IPS-15b (cell line): ENCODE results near the gene PBLD.
"Not testable (repeated sequence)": the region's sequence is repeated elsewhere in the genome, so short reads cannot be mapped to it uniquely, and the experiment has no call there.

Source experiments
- H3K27me3 ChIP-seq: one replicate; pipeline ENCODE4 v1.6.1; 2013; ENCODE audit warnings: low read length; ENCODE audit not compliant: control insufficient read depth, insufficient read depth
- H3K36me3 ChIP-seq: one replicate; pipeline ENCODE4 v1.6.1; 2013; ENCODE audit warnings: low read length; ENCODE audit not compliant: control insufficient read depth, insufficient read depth
- H3K4me1 ChIP-seq: one replicate; pipeline ENCODE4 v1.6.1; 2013; ENCODE audit warnings: mild to moderate bottlenecking, low read length; ENCODE audit not compliant: control insufficient read depth, insufficient read depth
- H3K4me3 ChIP-seq: one replicate; pipeline ENCODE4 v1.5.1; 2013; ENCODE audit warnings: low read depth, low read length
- H3K9ac ChIP-seq: one replicate; pipeline ENCODE4 v1.6.1; 2013; ENCODE audit warnings: low read depth, mild to moderate bottlenecking, low read length
- H3K9me3 ChIP-seq: one replicate; pipeline ENCODE4 v1.6.1; 2013; ENCODE audit warnings: mild to moderate bottlenecking, low read length; ENCODE audit not compliant: control insufficient read depth, insufficient read depth

Gene PBLD

GRCh38 chr10:68301301-68301700, 31.4 kb downstream of the PBLD start:
- Histone ChIP-seq H3K9ac (no peak overlapping the region), H3K4me3 (no peak overlapping the region), H3K9me3 (no peaks in the 10 kb centered on the region), H3K27me3 (no peaks in the 10 kb centered on the region), H3K4me1 (no peaks in the 10 kb centered on the region), H3K36me3 (no peaks in the 10 kb centered on the region)

- H3K9me3 ChIP-seq: no peaks in the 10 kb centered on the region
- no peak overlapping the region for H3K4me3 ChIP-seq
- H3K9ac ChIP-seq: no peak overlapping the region
- H3K36me3 ChIP-seq: no peaks in the 10 kb centered on the region
- no peaks in the 10 kb centered on the region for H3K27me3 ChIP-seq
- no peaks in the 10 kb centered on the region for H3K4me1 ChIP-seq
These were observed 35.7 kb downstream of the PBLD start for GRCh38 chr10:68296843-68297663.

GRCh38 chr10:68290736-68291135, 42.0 kb downstream of the PBLD start:
- H3K36me3 ChIP-seq: no peaks in the 10 kb centered on the region
- no peak overlapping the region for H3K9ac ChIP-seq
- H3K4me3 ChIP-seq: no peak overlapping the region
- H3K27me3 ChIP-seq: no peaks in the 10 kb centered on the region
- no peaks in the 10 kb centered on the region for H3K4me1 ChIP-seq
- no peaks in the 10 kb centered on the region for H3K9me3 ChIP-seq

GRCh38 chr10:68288717-68289116, 44.0 kb downstream of the PBLD start:
- Histone ChIP-seq H3K4me3 (no peak overlapping the region), H3K9ac (no peak overlapping the region), H3K4me1 (no peaks in the 10 kb centered on the region), H3K36me3 (no peaks in the 10 kb centered on the region), H3K27me3 (no peaks in the 10 kb centered on the region), H3K9me3 (no peaks in the 10 kb centered on the region)

GRCh38 chr10:68284062-68285001, 48.4 kb downstream of the PBLD start:
- Histone ChIP-seq H3K9ac (no peak overlapping the region), H3K9me3 (no peaks in the 10 kb centered on the region), H3K36me3 (no peaks in the 10 kb centered on the region), H3K27me3 (no peaks in the 10 kb centered on the region), H3K4me1 (no peaks in the 10 kb centered on the region), H3K4me3 (no peak overlapping the region)

GRCh38 chr10:68280758-68281157, 52.0 kb downstream of the PBLD start:
- Histone ChIP-seq H3K4me1 (no peaks in the 10 kb centered on the region), H3K4me3 (no peak overlapping the region), H3K27me3 (no peaks in the 10 kb centered on the region), H3K9ac (no peak overlapping the region), H3K9me3 (peaks cover 3% of the 10 kb centered on the region), H3K36me3 (no peaks in the 10 kb centered on the region)

- H3K36me3 ChIP-seq, H3K4me3 ChIP-seq, H3K9ac ChIP-seq, H3K27me3 ChIP-seq, H3K4me1 ChIP-seq, H3K9me3 ChIP-seq: not testable (repeated sequence)
These were observed 53.6 kb downstream of the PBLD start for GRCh38 chr10:68278906-68279753.

GRCh38 chr10:68277814-68278213, 54.9 kb downstream of the PBLD start:
- not testable (repeated sequence) for H3K27me3 ChIP-seq, H3K9me3 ChIP-seq, H3K9ac ChIP-seq, H3K36me3 ChIP-seq, H3K4me3 ChIP-seq, H3K4me1 ChIP-seq

GRCh38 chr10:68276224-68276623, 56.5 kb downstream of the PBLD start:
- no peaks in the 10 kb centered on the region for H3K4me1 ChIP-seq

GRCh38 chr10:68275600-68276126, 57.1 kb downstream of the PBLD start:
- peaks cover 3% of the 10 kb centered on the region for H3K9me3 ChIP-seq
- H3K27me3 ChIP-seq: peaks cover 2% of the 10 kb centered on the region
- no peaks in the 10 kb centered on the region for H3K4me1 ChIP-seq
- H3K36me3 ChIP-seq: no peaks in the 10 kb centered on the region
- H3K4me3 ChIP-seq: no peak overlapping the region
- H3K9ac ChIP-seq: no peak overlapping the region

More at GRCh38 chr10:68276224-68276623, 56.5 kb downstream of the PBLD start:
- Histone ChIP-seq H3K9me3 (peaks cover 3% of the 10 kb centered on the region), H3K4me3 (no peak overlapping the region), H3K27me3 (peaks cover 2% of the 10 kb centered on the region), H3K9ac (no peak overlapping the region), H3K36me3 (no peaks in the 10 kb centered on the region)

- Histone ChIP-seq H3K4me1 (no peaks in the 10 kb centered on the region), H3K9me3 (no peaks in the 10 kb centered on the region), H3K4me3 (no peak overlapping the region), H3K9ac (no peak overlapping the region), H3K27me3 (peaks cover 5% of the 10 kb centered on the region), H3K36me3 (no peaks in the 10 kb centered on the region)
These were observed 59.9 kb downstream of the PBLD start for GRCh38 chr10:68272833-68273232.
